ENCODE data around the gene DUSP8. TPM values are rescaled to one million over a fixed set of nuclear protein-coding genes. Genes with fewer than 3 reads are reported as not detected.

The DUSP8 gene
- total and polyA plus RNA-seq, 9 of the 15 experiments (the other 6 are each of a cell fraction or from before 2014, with no cell fraction given): 0.14 to 2.0 (median 0.86) TPM; not detected in 2

GRCh38 chr11:1546536-1547466 is 25.3 kb downstream of the DUSP8 start (continued):
- TF ChIP-seq SMC3 (conservative IDR thresholded peaks at IDR 0.05; ENCODE audit: insufficient read depth, low read depth, low read length): 0 out of 2 replicates have a peak, but pooled peaks have one; percentile 37
- peak in 1 of 2 experiments; percentile 62; a peak in 2 of 4 replicates for TF ChIP-seq NONO (IDR thresholded peaks at IDR 0.05; ENCODE audit: low read depth in 2 of 2, low read length in 1 of 2)
- TF ChIP-seq, protein P1, sequence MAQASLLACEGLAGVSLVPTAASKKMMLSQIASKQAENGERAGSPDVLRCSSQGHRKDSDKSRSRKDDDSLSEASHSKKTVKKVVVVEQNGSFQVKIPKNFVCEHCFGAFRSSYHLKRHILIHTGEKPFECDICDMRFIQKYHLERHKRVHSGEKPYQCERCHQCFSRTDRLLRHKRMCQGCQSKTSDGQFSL (CRISPR knock-in tag; IDR thresholded peaks at IDR 0.05): peak; percentile 49; the same call in 1 of the 2 replicates
- TF ChIP-seq, protein P1 (tag; IDR thresholded peaks at IDR 0.05): peak in 1 of 2 experiments; percentile 43; a peak in 2 of 4 replicates
- TF ChIP-seq, protein P2, sequence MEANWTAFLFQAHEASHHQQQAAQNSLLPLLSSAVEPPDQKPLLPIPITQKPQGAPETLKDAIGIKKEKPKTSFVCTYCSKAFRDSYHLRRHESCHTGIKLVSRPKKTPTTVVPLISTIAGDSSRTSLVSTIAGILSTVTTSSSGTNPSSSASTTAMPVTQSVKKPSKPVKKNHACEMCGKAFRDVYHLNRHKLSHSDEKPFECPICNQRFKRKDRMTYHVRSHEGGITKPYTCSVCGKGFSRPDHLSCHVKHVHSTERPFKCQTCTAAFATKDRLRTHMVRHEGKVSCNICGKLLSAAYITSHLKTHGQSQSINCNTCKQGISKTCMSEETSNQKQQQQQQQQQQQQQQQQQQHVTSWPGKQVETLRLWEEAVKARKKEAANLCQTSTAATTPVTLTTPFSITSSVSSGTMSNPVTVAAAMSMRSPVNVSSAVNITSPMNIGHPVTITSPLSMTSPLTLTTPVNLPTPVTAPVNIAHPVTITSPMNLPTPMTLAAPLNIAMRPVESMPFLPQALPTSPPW (CRISPR knock-in tag; IDR thresholded peaks at IDR 0.05): peak; percentile 75
- no peak for TF ChIP-seq ZNF232 (CRISPR knock-in tag; IDR thresholded peaks at IDR 0.05)
- TF ChIP-seq KLF16 (IDR thresholded peaks at IDR 0.05): no peak
- no peak for TF ChIP-seq PRMT5 (CRISPR knock-in tag; IDR thresholded peaks at IDR 0.05)
- TF ChIP-seq TAF15 (IDR thresholded peaks at IDR 0.05; ENCODE audit: low read depth, low read length): no peak
- no peak for TF ChIP-seq CBX8 (IDR thresholded peaks at IDR 0.05; ENCODE audit: borderline replicate concordance, extremely low read depth, low read depth, low read length, poor library complexity, severe bottlenecking)
- TF ChIP-seq BDP1 (IDR thresholded peaks at IDR 0.05; ENCODE audit: insufficient read depth, insufficient read length): no peak
- TF ChIP-seq TFAP4 (CRISPR knock-in tag; IDR thresholded peaks at IDR 0.05; ENCODE audit: borderline replicate concordance): no peak
- no peak for TF ChIP-seq TSHZ1 (CRISPR knock-in tag; IDR thresholded peaks at IDR 0.05)
- no peak for TF ChIP-seq MBD2 (IDR thresholded peaks at IDR 0.05; ENCODE audit: borderline replicate concordance, low read depth)
- peak; percentile 53; the same call in 1 of the 2 replicates for TF ChIP-seq TCF7L2 (IDR thresholded peaks at IDR 0.05; ENCODE audit: low read depth, low read length)
- no peak for TF ChIP-seq TCF3 (CRISPR knock-in tag; IDR thresholded peaks at IDR 0.05)
